CD14-positive monocyte (primary cell): ENCODE measurements around the gene NAA38. TPM values are rescaled to one million over a fixed set of nuclear protein-coding genes. Genes with fewer than 3 reads are reported as not detected.
A peak's percentile ranks its signal among the peaks of the same experiment; 100 is the strongest.

Experiments
- DNase-seq, 3 donors: peaks; one replicate each; pipeline ENCODE4 v3.0.0-alpha.2; 2011 to 2022
- H2AFZ ChIP-seq: 2 replicates; pipeline ENCODE4 v1.6.0; 2012; ENCODE audit warnings: mild to moderate bottlenecking, low read depth, low read length, inconsistent platforms; ENCODE audit not compliant: insufficient read depth, poor library complexity, severe bottlenecking
- H3K27ac ChIP-seq, 2 donors: 1 replicate in 1 of 2; 2 replicates in 1 of 2; pipeline ENCODE4 v1.5.1; 2012 to 2013; ENCODE audit warnings: low read length in 2 of 2, control low read depth in 1 of 2, inconsistent platforms in 1 of 2, low read depth in 1 of 2, mild to moderate bottlenecking in 1 of 2
- H3K27me3 ChIP-seq, 2 donors: one replicate each; pipeline versions ENCODE4 v1.6.0 to v1.6.1; 2011 to 2013; ENCODE audit warnings: low read length in 2 of 2; ENCODE audit not compliant: control insufficient read depth in 2 of 2, insufficient read depth in 2 of 2
- H3K36me3 ChIP-seq, 2 donors: replicated peaks in 1 of 2; 1 replicate in 1 of 2; 2 replicates in 1 of 2; pipeline versions ENCODE4 v1.5.1 to v1.6.1; 2012 to 2013; ENCODE audit warnings: low read length in 2 of 2, control low read depth in 1 of 2, inconsistent platforms in 1 of 2, mild to moderate bottlenecking in 1 of 2; ENCODE audit not compliant: insufficient read depth in 2 of 2, control insufficient read depth in 1 of 2
- H3K4me1 ChIP-seq, 2 donors: 1 replicate in 1 of 2; 2 replicates in 1 of 2; pipeline versions ENCODE4 v1.5.1 to v1.6.1; 2012 to 2013; ENCODE audit warnings: low read length in 2 of 2, control low read depth in 1 of 2, inconsistent platforms in 1 of 2, mild to moderate bottlenecking in 1 of 2, moderate library complexity in 1 of 2; ENCODE audit not compliant: insufficient read depth in 2 of 2, control insufficient read depth in 1 of 2
- H3K4me2 ChIP-seq: replicated peaks from 2 replicates; pipeline ENCODE3; 2012; ENCODE audit warnings: low read length, moderate library complexity, mild to moderate bottlenecking; ENCODE audit not compliant: poor library complexity, severe bottlenecking; ENCODE audit errors: extremely low read depth
- H3K4me3 ChIP-seq, 3 experiments: fragments of 200-600 bp in 1 of 3; sonication (generic) in 1 of 3; replicated peaks in 1 of 3; 1 replicate in 2 of 3; 2 replicates in 1 of 3; pipeline ENCODE4 v1.5.1; 2011 to 2013; ENCODE audit warnings: low read length in 3 of 3, mild to moderate bottlenecking in 3 of 3, control low read depth in 2 of 3, low read depth in 2 of 3, inconsistent platforms in 1 of 3, moderate library complexity in 1 of 3
- H3K79me2 ChIP-seq: 2 replicates; pipeline ENCODE4 v1.6.0; 2012; ENCODE audit warnings: mild to moderate bottlenecking, control low read depth, inconsistent platforms, low read length, moderate library complexity; ENCODE audit not compliant: insufficient read depth
- H3K9ac ChIP-seq: 2 replicates; pipeline ENCODE4 v1.6.0; 2017; ENCODE audit warnings: low read length, mild to moderate bottlenecking; ENCODE audit not compliant: insufficient read depth, poor library complexity, severe bottlenecking
- H3K9me3 ChIP-seq, 2 donors: replicated peaks in 1 of 2; 1 replicate in 1 of 2; 2 replicates in 1 of 2; pipeline versions ENCODE4 v1.5.1 to v1.6.1; 2012 to 2013; ENCODE audit warnings: low read length in 2 of 2, control low read depth in 1 of 2; ENCODE audit not compliant: control insufficient read depth in 1 of 2, insufficient read depth in 1 of 2
- H4K20me1 ChIP-seq: 2 replicates; pipeline ENCODE4 v1.6.0; 2012; ENCODE audit warnings: mild to moderate bottlenecking, low read length, control low read depth, moderate library complexity; ENCODE audit not compliant: insufficient read depth
- H3K27ac Mint-ChIP-seq, 7 donors: one replicate each; pipeline ENCODE4 v1.8.0; 2020; ENCODE audit warnings: mild to moderate bottlenecking in 7 of 7, mixed read lengths in 7 of 7, moderate library complexity in 6 of 7, inconsistent platforms in 2 of 7
- H3K27me3 Mint-ChIP-seq, 3 donors: one replicate each; pipeline ENCODE4 v1.8.0; 2021 to 2022; ENCODE audit warnings: low read depth in 3 of 3, mild to moderate bottlenecking in 3 of 3, mixed read lengths in 3 of 3, moderate library complexity in 3 of 3, inconsistent platforms in 1 of 3
- H3K36me3 Mint-ChIP-seq, 2 donors: one replicate each; pipeline ENCODE4 v1.8.0; 2020; ENCODE audit warnings: mixed read lengths in 2 of 2, inconsistent platforms in 1 of 2, mild to moderate bottlenecking in 1 of 2
- H3K4me1 Mint-ChIP-seq: one replicate; pipeline ENCODE4 v1.8.0; 2020; ENCODE audit warnings: mild to moderate bottlenecking, mixed read lengths
- H3K4me3 Mint-ChIP-seq, 2 donors: one replicate each; pipeline ENCODE4 v1.8.0; 2020; ENCODE audit warnings: mild to moderate bottlenecking in 2 of 2, mixed read lengths in 2 of 2, moderate library complexity in 1 of 2
- H3K9me3 Mint-ChIP-seq, 7 donors: one replicate each; pipeline ENCODE4 v1.8.0; 2020 to 2022; ENCODE audit warnings: mixed read lengths in 7 of 7, mild to moderate bottlenecking in 6 of 7, moderate library complexity in 6 of 7, inconsistent platforms in 2 of 7
- CTCF ChIP-seq: fragments of 200-600 bp; IDR thresholded peaks from one replicate; pipeline ENCODE4 v1.8.0; 2022; ENCODE audit warnings: antibody characterized with exemption, mild to moderate bottlenecking
- WGBS: methylation state at CpG from one replicate; pipeline ENCODE4 v1.1.5; 2013; ENCODE audit warnings: missing lambda C conversion rate; ENCODE audit not compliant: insufficient coverage; 5-methylcytosine and 5-hydroxymethylcytosine counted together
- intact Hi-C, 2 donors: fragments of 100-400 bp; cut with micrococcal nuclease; formaldehyde crosslinking; loops; one replicate each; pipeline versions ENCODE4 v1.15.0 to v1.15.1; 2023
- polyA plus RNA-seq, 3 donors: library from polyadenylated mRNA; depleted of rRNA in 1 of 3; unstranded in 2 of 3; stranded (reverse) in 1 of 3; fragments of 300-500 nt in 2 of 3; fragments of >200 nt in 1 of 3; fragmentation: Illumina TruSeq in 2 of 3; gene quantifications; 1 replicate in 2 of 3; 2 replicates in 1 of 3; pipeline ENCODE4 v1.2.3, GENCODE V29; 2012 to 2021

Gene NAA38
- polyA plus RNA-seq, 3 donors: 63.8 to 197 (median 148) TPM

DNA sequence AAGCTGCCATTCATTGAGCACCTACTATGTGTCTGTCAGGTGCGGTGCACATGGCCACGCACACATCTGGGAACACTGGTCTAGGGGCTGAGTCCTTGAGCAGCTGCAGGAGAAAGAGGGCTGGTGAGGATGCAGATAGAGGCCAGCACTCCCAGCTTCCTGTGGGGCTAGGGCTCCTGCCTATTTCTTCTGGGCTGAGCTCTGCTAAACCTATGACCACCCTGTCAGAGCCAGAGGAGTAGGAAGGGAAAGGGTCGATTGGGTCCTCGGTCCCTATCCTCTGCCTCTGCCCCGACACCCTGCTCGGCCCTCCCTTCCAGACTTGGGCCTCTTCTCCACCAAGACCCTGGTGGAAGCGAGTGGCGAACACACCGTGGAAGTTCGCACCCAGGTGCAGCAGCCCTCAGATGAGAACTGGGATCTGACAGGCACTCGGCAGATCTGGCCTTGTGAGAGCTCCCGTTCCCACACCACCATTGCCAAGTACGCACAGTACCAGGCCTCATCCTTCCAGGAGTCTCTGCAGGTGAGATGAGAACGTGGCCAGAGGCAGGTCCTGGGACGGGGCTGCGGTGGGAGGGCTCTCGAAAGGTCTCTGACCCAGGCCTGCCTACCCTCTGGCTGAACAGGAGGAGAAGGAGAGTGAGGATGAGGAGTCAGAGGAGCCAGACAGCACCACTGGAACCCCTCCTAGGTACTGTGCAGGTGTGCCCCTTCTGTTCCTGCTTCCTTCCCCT is 6.5 kb downstream of the NAA38 start:
- peak overlapping the region in 1 of 3 experiments; percentile 34 for H3K4me3 ChIP-seq
- peak overlapping the region; percentile 9 to 33 for H3K27ac ChIP-seq
- peaks cover 60 to 94% of the 10 kb centered on the region in 2 donors for H3K36me3 Mint-ChIP-seq
- 93% methylated on average over 14 of the region's 17 CpGs for WGBS
- H3K9ac ChIP-seq: no peak overlapping the region
- peak overlapping the region; percentile 72 to 89 (median 78) for H3K27ac Mint-ChIP-seq
- H3K79me2 ChIP-seq: peaks cover 46% of the 10 kb centered on the region
- peaks cover 24 to 31% of the 10 kb centered on the region in 2 donors for H3K4me1 ChIP-seq
- peak overlapping the region; percentile 35 for H3K4me2 ChIP-seq
- no peaks in the 10 kb centered on the region for H3K9me3 Mint-ChIP-seq
- peaks cover 0 to 6% (median 2%) of the 10 kb centered on the region in 3 donors for H3K27me3 Mint-ChIP-seq
- intact Hi-C loops: loop anchor here in 1 of 2 donors (2.0 kb wide), 1 partner anchor 16 kb away; the partner anchor contains the start of gene KDM6B
- peaks cover 81 to 86% of the 10 kb centered on the region in 2 donors for H3K36me3 ChIP-seq
- no peak for DNase-seq
- no peaks in the 10 kb centered on the region for H3K27me3 ChIP-seq
- peaks cover 100% of the 10 kb centered on the region for H4K20me1 ChIP-seq
- peak overlapping the region in 1 of 2 donors; percentile 45 for H3K4me3 Mint-ChIP-seq
- H3K9me3 ChIP-seq: no peaks in the 10 kb centered on the region
- peaks cover 15% of the 10 kb centered on the region for H3K4me1 Mint-ChIP-seq
- TF ChIP-seq CTCF: no peak
- H2AFZ ChIP-seq: no peak overlapping the region

DNA sequence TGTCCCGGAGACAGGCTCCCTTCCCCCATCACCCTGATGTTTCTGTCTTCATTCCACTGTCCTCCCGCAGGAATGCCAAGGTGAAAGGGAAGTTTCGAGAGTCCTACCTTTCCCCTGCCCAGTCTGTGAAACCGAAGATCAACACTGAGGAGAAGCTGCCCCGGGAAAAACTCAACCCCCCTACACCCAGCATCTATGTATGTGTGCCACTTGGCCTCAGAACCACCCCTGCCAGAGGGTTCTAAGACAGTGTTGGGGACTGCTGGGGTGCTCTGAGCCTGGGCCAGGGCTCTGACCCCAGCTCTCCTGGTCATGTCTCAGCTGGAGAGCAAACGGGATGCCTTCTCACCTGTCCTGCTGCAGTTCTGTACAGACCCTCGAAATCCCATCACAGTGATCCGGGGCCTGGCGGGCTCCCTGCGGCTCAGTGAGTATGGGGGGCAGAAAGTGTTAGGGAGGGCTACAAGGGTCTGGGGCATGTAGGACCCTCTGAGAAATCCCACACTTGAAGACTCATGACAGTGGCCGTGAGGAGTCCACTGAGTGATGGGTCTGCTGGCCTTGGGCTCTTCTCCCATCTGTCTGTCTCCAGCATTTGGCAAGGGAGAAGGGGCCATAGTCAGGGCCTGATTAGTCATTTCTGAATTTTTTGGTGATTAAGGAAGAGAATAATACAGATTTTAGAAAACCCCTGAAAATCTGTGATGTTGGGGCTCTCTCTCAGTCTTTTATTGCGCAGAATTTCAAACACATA is 7.4 kb downstream of the NAA38 start:
- intact Hi-C loops: loop anchor here in 1 of 2 donors (2.0 kb wide), 1 partner anchor 15 kb away; the partner anchor contains the start of gene KDM6B
- Histone ChIP-seq H3K9me3 (no peaks in the 10 kb centered on the region), H4K20me1 (peaks cover 100% of the 10 kb centered on the region), H3K4me1 (peaks cover 22 to 30% of the 10 kb centered on the region in 2 donors), H3K27me3 (no peaks in the 10 kb centered on the region), H3K79me2 (peaks cover 48% of the 10 kb centered on the region), H3K36me3 (peaks cover 85 to 86% of the 10 kb centered on the region in 2 donors), H3K4me3 (no peak overlapping the region), H3K4me2 (no peak overlapping the region), H3K27ac (no peak overlapping the region), H3K9ac (no peak overlapping the region), H2AFZ (no peak overlapping the region)
- H3K9me3 Mint-ChIP-seq: no peaks in the 10 kb centered on the region
- no peak for DNase-seq
- H3K27me3 Mint-ChIP-seq: peaks cover 0 to 5% (median 2%) of the 10 kb centered on the region in 3 donors
- peaks cover 20% of the 10 kb centered on the region for H3K4me1 Mint-ChIP-seq
- H3K27ac Mint-ChIP-seq: peak overlapping the region in 5 of 7 donors; percentile 14 to 81 (median 21)
- WGBS: 86% methylated on average over 8 of the region's 12 CpGs
- TF ChIP-seq CTCF: no peak
- peak overlapping the region in 1 of 2 donors; percentile 2 for H3K4me3 Mint-ChIP-seq
- H3K36me3 Mint-ChIP-seq: peaks cover 62 to 94% of the 10 kb centered on the region in 2 donors
